ENCODE data around the gene VTCN1.
"Not testable (repeated sequence)": the region's sequence is repeated elsewhere in the genome, so short reads cannot be mapped to it uniquely, and the experiment has no call there.

The VTCN1 gene

GRCh38 chr1:117101858-117102257, 108.9 kb downstream of the VTCN1 start:
- H3K27ac ChIP-seq (ENCODE audit: extremely low read depth, low read depth, low read length); H3K9me3 ChIP-seq (ENCODE audit: control insufficient read depth, insufficient read depth, low read depth, low read length); CTCF ChIA-PET; H3K4me3 ChIP-seq (ENCODE audit: low read depth, low read length); H3K4me1 ChIP-seq (ENCODE audit: control insufficient read depth, insufficient read depth, low read length): not testable (repeated sequence)
- TF ChIP-seq ZNF121 (tag by site-specific recombination; IDR thresholded peaks at IDR 0.05), result peak; percentile 95
- POLR2A ChIA-PET, result interaction anchor here (0.6 kb wide), 1 partner anchor 157 kb away, joined by 4 read pairs; no protein-coding TSS in a partner anchor
- peaks cover 6 to 87% of the 10 kb centered on the region in 2 experiments; a peak in 2 of 3 replicates for H3K36me3 ChIP-seq (ENCODE audit: control insufficient read depth in 2 of 2, insufficient read depth in 1 of 2, low read length in 2 of 2)

- Histone ChIP-seq H3K9me3 (ENCODE audit: control insufficient read depth, insufficient read depth, low read depth, low read length) (no peaks in the 10 kb centered on the region), H3K27ac (ENCODE audit: extremely low read depth, low read depth, low read length) (no peak overlapping the region), H3K36me3 (ENCODE audit: control insufficient read depth in 2 of 2, insufficient read depth in 1 of 2, low read length in 2 of 2) (peaks cover 11 to 87% of the 10 kb centered on the region in 2 experiments; a peak in 2 of 3 replicates), H3K4me1 (ENCODE audit: control insufficient read depth, insufficient read depth, low read length) (no peaks in the 10 kb centered on the region), H3K4me3 (ENCODE audit: low read depth, low read length) (no peak overlapping the region)
- TF ChIP-seq SALL2 (tag by site-specific recombination; IDR thresholded peaks at IDR 0.05; ENCODE audit: borderline replicate concordance) (no peak), ZSCAN4 (tag by site-specific recombination; IDR thresholded peaks at IDR 0.05) (no peak), CTCF (tag by site-specific recombination; IDR thresholded peaks at IDR 0.05) (no peak)
- CTCF ChIA-PET, result interaction anchor here (0.6 kb wide), 1 partner anchor 1202 kb away, joined by 3 read pairs; no protein-coding TSS in a partner anchor
- POLR2A ChIA-PET, result no interaction called here
Measured at GRCh38 chr1:117101334-117101733, 109.4 kb downstream of the VTCN1 start.

- TF ChIP-seq ELK4 (IDR thresholded peaks at IDR 0.05; ENCODE audit: borderline replicate concordance, low read depth, low read length) (no peak), ZNF692 (tag by site-specific recombination; IDR thresholded peaks at IDR 0.05) (no peak), ZBTB20 (tag by site-specific recombination; IDR thresholded peaks at IDR 0.05) (no peak), CTCF (tag by site-specific recombination; IDR thresholded peaks at IDR 0.05) (no peak), REST (tag by site-specific recombination; IDR thresholded peaks at IDR 0.05) (no peak), ZNF354C (tag by site-specific recombination; IDR thresholded peaks at IDR 0.05; ENCODE audit: borderline replicate concordance, low read depth) (no peak), ZBTB26 (tag by site-specific recombination; optimal IDR thresholded peaks at IDR 0.05) (no peak), ZNF830 (tag by site-specific recombination; IDR thresholded peaks at IDR 0.05; ENCODE audit: low read depth) (no peak), ZNF645 (tag by site-specific recombination; IDR thresholded peaks at IDR 0.05) (no peak), ZNF792 (tag by site-specific recombination; IDR thresholded peaks at IDR 0.05) (no peak), SALL2 (tag by site-specific recombination; IDR thresholded peaks at IDR 0.05; ENCODE audit: borderline replicate concordance) (no peak), ZNF654 (tag by site-specific recombination; IDR thresholded peaks at IDR 0.05; ENCODE audit: low read depth) (no peak)
- no peaks in the 10 kb centered on the region for H3K9me3 ChIP-seq (ENCODE audit: control insufficient read depth, insufficient read depth, low read depth, low read length)
- H3K36me3 ChIP-seq (ENCODE audit: control insufficient read depth in 2 of 2, insufficient read depth in 1 of 2, low read length in 2 of 2), result peaks cover 16 to 97% of the 10 kb centered on the region in 2 experiments; a peak in 2 of 3 replicates
- no peak overlapping the region for H3K4me3 ChIP-seq (ENCODE audit: low read depth, low read length)
- no peaks in the 10 kb centered on the region for H3K4me1 ChIP-seq (ENCODE audit: control insufficient read depth, insufficient read depth, low read length)
- ChIA-PET POLR2A (no interaction called here), CTCF (interaction anchor here (1.8 kb wide), 1 partner anchor 9 kb away, joined by 4 read pairs; no protein-coding TSS in a partner anchor)
- H3K27ac ChIP-seq (ENCODE audit: extremely low read depth, low read depth, low read length), result no peak overlapping the region
Measured at GRCh38 chr1:117098287-117098890, 112.3 kb downstream of the VTCN1 start.
